MM.1S (cell line): Measurements from ENCODE around the gene RASGRF2.

Experiments
- CTCF ChIP-seq: fragments of 300-600 bp; sonication (generic); IDR thresholded peaks from 2 replicates; pipeline ENCODE4 v1.5.1; 2016; ENCODE audit warnings: antibody characterized with exemption, low read length, mixed read lengths
- EZH2 ChIP-seq: fragments of 300-600 bp; sonication (generic); optimal IDR thresholded peaks from 2 replicates; pipeline ENCODE3; 2017; ENCODE audit warnings: low read depth, mild to moderate bottlenecking, antibody characterized with exemption, low read length, mixed read lengths
- EZH2phosphoT487 ChIP-seq: fragments of 300-600 bp; sonication (generic); IDR thresholded peaks from 2 replicates; pipeline ENCODE4 v1.6.1; 2018; ENCODE audit warnings: antibody characterized with exemption, low read length

GRCh38 chr5:80928073-80928472, 32.1 kb upstream of the RASGRF2 start:
- TF ChIP-seq EZH2, result no peak
- no peak for TF ChIP-seq CTCF
- no peak for TF ChIP-seq EZH2phosphoT487
